HG03565 (cell line): Measurements from ENCODE around the gene DSCAM.

Source experiments
- ATAC-seq: cut with Tn5 transposase; IDR thresholded peaks from one replicate; pipeline ENCODE4 v1.9.1; 2021; ENCODE audit warnings: mild to moderate bottlenecking, moderate library complexity; ENCODE audit not compliant: unreplicated experiment

Gene DSCAM

GRCh38 chr21:40618191-40618973 lies 228.6 kb downstream of the DSCAM start:
- no peak for ATAC-seq

- no peak for ATAC-seq
These were observed 230.6 kb downstream of the DSCAM start for GRCh38 chr21:40616377-40616704.

- ATAC-seq, result no peak
These were observed 231.2 kb downstream of the DSCAM start for GRCh38 chr21:40615505-40616376.

- ATAC-seq, result no peak
These were observed 233.4 kb downstream of the DSCAM start for GRCh38 chr21:40613546-40614030.

GRCh38 chr21:40610345-40610744 lies 236.6 kb downstream of the DSCAM start:
- no peak for ATAC-seq

GRCh38 chr21:40606341-40606740 lies 240.6 kb downstream of the DSCAM start:
- no peak for ATAC-seq

- no peak for ATAC-seq
These were observed 241.9 kb downstream of the DSCAM start for GRCh38 chr21:40605094-40605493.

- ATAC-seq, result no peak
These were observed 243.2 kb downstream of the DSCAM start for GRCh38 chr21:40603774-40604173.

GRCh38 chr21:40602080-40602479 lies 244.9 kb downstream of the DSCAM start:
- no peak for ATAC-seq

- ATAC-seq, result no peak
These were observed 251.2 kb downstream of the DSCAM start for GRCh38 chr21:40595806-40596205.

GRCh38 chr21:40587736-40588346 lies 259.1 kb downstream of the DSCAM start:
- no peak for ATAC-seq

- no peak for ATAC-seq
These were observed 260.4 kb downstream of the DSCAM start for GRCh38 chr21:40586575-40586974.

GRCh38 chr21:40577285-40578043 lies 269.5 kb downstream of the DSCAM start:
- no peak for ATAC-seq

- ATAC-seq, result no peak
These were observed 271.0 kb downstream of the DSCAM start for GRCh38 chr21:40575976-40576375.

- no peak for ATAC-seq
These were observed 277.6 kb downstream of the DSCAM start for GRCh38 chr21:40569357-40569756.

GRCh38 chr21:40568807-40569206 lies 278.2 kb downstream of the DSCAM start:
- no peak for ATAC-seq

- no peak for ATAC-seq
These were observed 279.5 kb downstream of the DSCAM start for GRCh38 chr21:40567501-40567900.

GRCh38 chr21:40566486-40566885 lies 280.5 kb downstream of the DSCAM start:
- ATAC-seq, result no peak

- no peak for ATAC-seq
These were observed 282.6 kb downstream of the DSCAM start for GRCh38 chr21:40564318-40564717.

- ATAC-seq, result no peak
These were observed 283.1 kb downstream of the DSCAM start for GRCh38 chr21:40563900-40564299.
